Measurements from ENCODE around the gene NCKAP5.

- TF ChIP-seq CTCF (IDR thresholded peaks at IDR 0.05), result no peak
- TF ChIP-seq POLR2A (IDR thresholded peaks at IDR 0.05), result no peak
Measured at GRCh38 chr2:132747046-132747445, 821.2 kb downstream of the NCKAP5 start.
